IMR-90 (cell line): ENCODE data around the gene SPTB. TPM values are rescaled to one million over a fixed set of nuclear protein-coding genes. Genes with fewer than 3 reads are reported as not detected.

ENCODE experiments used
- ATAC-seq: fragments of 200-7000 bp; cut with Tn5 transposase; 2 replicates; pipeline ENCODE4 v1.9.1; 2020; ENCODE audit warnings: low read depth, mild to moderate bottlenecking, moderate library complexity
- BruUV-seq: library from RNA; stranded (reverse); fragments of 400-500 nt; replicated peaks from 2 replicates; lab custom pipeline; 2021; lab: Mats Ljungman, UMichigan
- CTCF ChIA-PET: fragments of 300-600 bp; formaldehyde crosslinking; extraction: SDS; loops from one replicate; lab custom pipeline; 2021; ENCODE audit warnings: antibody characterized with exemption; lab: Yijun Ruan, JAX
- POLR2A ChIA-PET: fragments of 300-600 bp; sonication (Branson Sonifier 250); formaldehyde crosslinking; loops from one replicate; lab custom pipeline; 2022; ENCODE audit warnings: antibody characterized with exemption; ENCODE audit not compliant: unreplicated experiment; lab: Charles Lee
- DNase-seq: peaks from one replicate; pipeline ENCODE4 v3.0.0; 2013
- H2AFZ ChIP-seq: replicated peaks from 2 replicates; pipeline ENCODE3; 2013; ENCODE audit warnings: low read length, mild to moderate bottlenecking; ENCODE audit not compliant: poor library complexity
- H2AK5ac ChIP-seq: 2 replicates; pipeline ENCODE4 v1.6.1; 2013; ENCODE audit warnings: low read depth, low read length, inconsistent platforms
- H2AK9ac ChIP-seq: replicated peaks from 2 replicates; pipeline ENCODE3; 2013; ENCODE audit warnings: mild to moderate bottlenecking, low read depth, low read length, moderate library complexity; ENCODE audit not compliant: poor library complexity
- H2BK120ac ChIP-seq: 2 replicates; pipeline ENCODE4 v1.6.1; 2013; ENCODE audit warnings: low read depth, low read length, inconsistent platforms
- H2BK15ac ChIP-seq: 3 replicates; pipeline ENCODE4 v1.6.1; 2013; ENCODE audit warnings: low read depth, low read length, inconsistent platforms
- H2BK20ac ChIP-seq: 2 replicates; pipeline ENCODE4 v1.6.1; 2013; ENCODE audit warnings: low read depth, mild to moderate bottlenecking, inconsistent platforms, low read length, moderate library complexity
- H2BK5ac ChIP-seq: 2 replicates; pipeline ENCODE4 v1.6.1; 2013; ENCODE audit warnings: mild to moderate bottlenecking, low read depth, low read length, inconsistent platforms; ENCODE audit not compliant: poor library complexity, severe bottlenecking
- H3K14ac ChIP-seq: replicated peaks from 2 replicates; pipeline ENCODE4 v1.6.1; 2013; ENCODE audit warnings: low read depth, low read length, inconsistent platforms
- H3K18ac ChIP-seq: 2 replicates; pipeline ENCODE4 v1.6.1; 2013; ENCODE audit warnings: low read depth, low read length, control low read depth
- H3K23ac ChIP-seq: 2 replicates; pipeline ENCODE4 v1.6.1; 2013; ENCODE audit warnings: low read depth, low read length, inconsistent platforms
- H3K27ac ChIP-seq: 2 replicates; pipeline ENCODE4 v1.5.1; 2013; ENCODE audit warnings: mild to moderate bottlenecking, control low read depth, low read length; ENCODE audit not compliant: insufficient read depth
- H3K27me3 ChIP-seq: 2 replicates; pipeline ENCODE4 v1.6.1; 2013; ENCODE audit warnings: low read length; ENCODE audit not compliant: control insufficient read depth, insufficient read depth
- H3K36me3 ChIP-seq: 2 replicates; pipeline ENCODE4 v1.6.1; 2013; ENCODE audit warnings: low read length, mixed read lengths; ENCODE audit not compliant: control insufficient read depth, insufficient read depth
- H3K4ac ChIP-seq: 2 replicates; pipeline ENCODE4 v1.6.1; 2013; ENCODE audit warnings: low read depth, low read length, inconsistent platforms
- H3K4me1 ChIP-seq: 2 replicates; pipeline ENCODE4 v1.6.1; 2013; ENCODE audit warnings: low read length, mixed read lengths; ENCODE audit not compliant: control insufficient read depth, insufficient read depth
- H3K4me2 ChIP-seq: 2 replicates; pipeline ENCODE4 v1.6.1; 2013; ENCODE audit warnings: low read depth, mild to moderate bottlenecking, control low read depth, low read length, moderate library complexity
- H3K4me3 ChIP-seq: 2 replicates; pipeline ENCODE4 v1.5.1; 2013; ENCODE audit warnings: low read depth, mild to moderate bottlenecking, control low read depth, low read length, moderate library complexity; ENCODE audit not compliant: insufficient read depth
- H3K56ac ChIP-seq: 2 replicates; pipeline ENCODE4 v1.6.1; 2013; ENCODE audit warnings: low read length, inconsistent platforms; ENCODE audit not compliant: insufficient read depth; ENCODE audit errors: extremely low read depth
- H3K79me1 ChIP-seq, 2 experiments: 2 replicates each; pipeline ENCODE4 v1.6.1; 2013; ENCODE audit warnings: low read length in 2 of 2, inconsistent platforms in 1 of 2, low read depth in 1 of 2
- H3K9ac ChIP-seq: 2 replicates; pipeline ENCODE4 v1.6.1; 2013; ENCODE audit warnings: low read depth, low read length, control low read depth
- H3K9me1 ChIP-seq: 2 replicates; pipeline ENCODE4 v1.6.1; 2013; ENCODE audit warnings: low read length, inconsistent platforms; ENCODE audit not compliant: insufficient read depth
- H3K9me3 ChIP-seq: 2 replicates; pipeline ENCODE4 v1.6.1; 2013; ENCODE audit warnings: low read length; ENCODE audit not compliant: control insufficient read depth, insufficient read depth
- H4K20me1 ChIP-seq: 2 replicates; pipeline ENCODE4 v1.6.1; 2013; ENCODE audit warnings: low read length, inconsistent platforms; ENCODE audit not compliant: insufficient read depth
- H4K5ac ChIP-seq: 2 replicates; pipeline ENCODE4 v1.6.1; 2013; ENCODE audit warnings: mild to moderate bottlenecking, low read depth, low read length, control low read depth
- H4K8ac ChIP-seq, 2 experiments: 2 replicates each; pipeline ENCODE4 v1.6.1; 2013; ENCODE audit warnings: low read depth in 2 of 2, low read length in 2 of 2, control low read depth in 1 of 2, inconsistent platforms in 1 of 2
- H4K91ac ChIP-seq: 2 replicates; pipeline ENCODE4 v1.6.1; 2013; ENCODE audit warnings: low read depth, low read length, inconsistent platforms; ENCODE audit not compliant: insufficient read depth
- FOS ChIP-seq: fragments of 150-350 bp; IDR thresholded peaks from 2 replicates; pipeline ENCODE4 v1.6.1; 2016; ENCODE audit warnings: low read depth, low read length
- MAFK ChIP-seq: IDR thresholded peaks from 2 replicates; pipeline ENCODE4 v1.6.1; 2012; ENCODE audit warnings: low read depth, low read length, improper control_type of control experiment
- MAZ ChIP-seq: IDR thresholded peaks from 2 replicates; pipeline ENCODE4 v1.6.1; 2012; ENCODE audit warnings: low read depth, mild to moderate bottlenecking, low read length, improper control_type of control experiment, moderate library complexity, borderline replicate concordance
- RAD21 ChIP-seq: IDR thresholded peaks from 2 replicates; pipeline ENCODE4 v1.6.1; 2012; ENCODE audit warnings: low read length, improper control_type of control experiment
- SMC3 ChIP-seq: fragments of 150-350 bp; IDR thresholded peaks from 2 replicates; pipeline ENCODE4 v1.6.1; 2016; ENCODE audit warnings: low read depth, mild to moderate bottlenecking, antibody characterized with exemption, low read length, moderate library complexity
- WGBS, 2 experiments: methylation state at CpG; one replicate each; pipeline versions ENCODE4 v1.1.5 to v1.1.7; 2013; ENCODE audit warnings: missing lambda C conversion rate in 2 of 2; ENCODE audit not compliant: insufficient read length in 1 of 2; ENCODE audit errors: extremely low coverage in 2 of 2; 5-methylcytosine and 5-hydroxymethylcytosine counted together
- dilution Hi-C: fragments of 300-500 bp; cut with HindIII; formaldehyde crosslinking; loops from one replicate; pipeline ENCODE4 v1.14.3; 2018; ENCODE audit warnings: low sequenced_read_pairs; ENCODE audit not compliant: unreplicated experiment
- in situ Hi-C: fragments of 300-500 bp; cut with MboI; formaldehyde crosslinking; loops from 3 replicates; pipeline ENCODE4 v1.14.3; 2019; ENCODE audit warnings: low sequenced_read_pairs, inconsistent platforms, mixed read lengths
- intact Hi-C: fragments of 100-400 bp; cut with micrococcal nuclease; formaldehyde crosslinking; loops from 2 replicates; pipeline ENCODE4 v1.10.0; 2022
- polyA plus RNA-seq, 3 experiments: library from polyadenylated mRNA; depleted of rRNA; stranded (reverse); fragments of >200 nt; gene quantifications; 2 replicates each; pipeline ENCODE4 v1.2.3, GENCODE V29; 2012; ENCODE audit warnings: low replicate concordance in 1 of 3
- total RNA-seq: library from RNA; depleted of rRNA; stranded (reverse); fragments of >200 nt; gene quantifications from 2 replicates; pipeline ENCODE4 v1.2.3, GENCODE V29; 2012
- TF ChIP-seq, protein P1 (sequence below): conservative IDR thresholded peaks from 2 replicates; pipeline ENCODE4 v1.5.1; 2012; ENCODE audit warnings: mild to moderate bottlenecking, low read depth, low read length, improper control_type of control experiment

Gene SPTB
- total and polyA plus RNA-seq, 2 of the 4 experiments (the other 2 are of a cell fraction): under 0.01 to 0.07 TPM

DNA sequence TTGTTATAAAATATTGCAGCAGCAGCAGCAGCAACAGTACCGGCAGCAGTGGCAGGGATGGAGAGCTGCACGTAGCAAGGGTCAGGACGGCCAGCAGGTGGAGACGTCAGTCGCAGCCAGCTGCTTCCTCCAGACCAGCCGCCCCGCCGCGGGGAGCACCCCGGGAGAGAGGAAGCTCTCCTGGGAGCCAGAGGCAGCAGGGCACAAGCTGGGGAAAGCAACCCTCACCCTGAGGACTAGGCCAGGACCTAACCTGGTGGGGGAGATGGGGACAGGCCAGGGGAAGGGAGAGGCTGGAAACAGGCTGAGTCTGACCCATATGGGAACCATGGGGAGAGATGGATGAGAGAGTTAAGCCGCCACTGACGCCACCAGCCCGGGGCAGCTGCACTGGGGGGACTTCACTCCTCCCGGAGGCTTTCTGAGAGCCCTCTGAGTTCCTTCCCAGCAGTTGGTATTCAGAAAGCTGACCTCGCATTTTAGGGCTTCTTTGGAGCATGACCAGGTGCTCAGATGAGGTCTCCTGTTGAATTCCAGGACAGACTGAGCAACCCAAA lies 56.3 kb downstream of the SPTB start:
- in situ Hi-C loops: no loop called here
- H3K14ac ChIP-seq: no peak overlapping the region
- H3K4ac ChIP-seq: no peak overlapping the region
- BruUV-seq: no TSS peak
- H3K79me1 ChIP-seq: no peaks in the 10 kb centered on the region
- no peak overlapping the region for H4K5ac ChIP-seq
- peak overlapping the region; percentile 43 for H2AK9ac ChIP-seq
- no peaks in the 10 kb centered on the region for H4K20me1 ChIP-seq
- intact Hi-C loops: loop anchor here (2.0 to 5.0 kb wide), 2 partner anchors 69 to 153 kb away; no protein-coding TSS in a partner anchor
- DNase-seq: peak; percentile 69
- CTCF ChIA-PET: interaction anchor here (0.6 to 2.7 kb wide), 11 partner anchors 9 to 205 kb away, joined by 3 to 31 read pairs (median 5); no protein-coding TSS in a partner anchor
- 0 out of 4 replicates have a peak overlapping the region, but pooled peaks of 1 of the 2 experiments have one; percentile 46 for H4K8ac ChIP-seq
- no peak overlapping the region for H3K23ac ChIP-seq
- WGBS, 2 experiments: 8% methylated on average over 8 of the region's 15 CpGs; no CpG with 5 or more reads in 1 of the 2 experiments
- no peaks in the 10 kb centered on the region for H3K9me3 ChIP-seq
- no peak overlapping the region for H3K27ac ChIP-seq
- H3K9me1 ChIP-seq: no peaks in the 10 kb centered on the region
- POLR2A ChIA-PET: interaction anchor here (0.6 kb wide), 1 partner anchor 68 kb away, joined by 6 read pairs; no protein-coding TSS in a partner anchor
- peaks cover 44% of the 10 kb centered on the region for H3K27me3 ChIP-seq
- no peaks in the 10 kb centered on the region; the same call in 1 of the 2 replicates for H3K4me1 ChIP-seq
- TF ChIP-seq FOS: no peak
- TF ChIP-seq MAZ: peak; percentile 62; the same call in 1 of the 2 replicates
- TF ChIP-seq MAFK: no peak
- peak; percentile 72 for TF ChIP-seq SMC3
- TF ChIP-seq, protein P1, sequence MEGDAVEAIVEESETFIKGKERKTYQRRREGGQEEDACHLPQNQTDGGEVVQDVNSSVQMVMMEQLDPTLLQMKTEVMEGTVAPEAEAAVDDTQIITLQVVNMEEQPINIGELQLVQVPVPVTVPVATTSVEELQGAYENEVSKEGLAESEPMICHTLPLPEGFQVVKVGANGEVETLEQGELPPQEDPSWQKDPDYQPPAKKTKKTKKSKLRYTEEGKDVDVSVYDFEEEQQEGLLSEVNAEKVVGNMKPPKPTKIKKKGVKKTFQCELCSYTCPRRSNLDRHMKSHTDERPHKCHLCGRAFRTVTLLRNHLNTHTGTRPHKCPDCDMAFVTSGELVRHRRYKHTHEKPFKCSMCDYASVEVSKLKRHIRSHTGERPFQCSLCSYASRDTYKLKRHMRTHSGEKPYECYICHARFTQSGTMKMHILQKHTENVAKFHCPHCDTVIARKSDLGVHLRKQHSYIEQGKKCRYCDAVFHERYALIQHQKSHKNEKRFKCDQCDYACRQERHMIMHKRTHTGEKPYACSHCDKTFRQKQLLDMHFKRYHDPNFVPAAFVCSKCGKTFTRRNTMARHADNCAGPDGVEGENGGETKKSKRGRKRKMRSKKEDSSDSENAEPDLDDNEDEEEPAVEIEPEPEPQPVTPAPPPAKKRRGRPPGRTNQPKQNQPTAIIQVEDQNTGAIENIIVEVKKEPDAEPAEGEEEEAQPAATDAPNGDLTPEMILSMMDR: peak; percentile 77
- TF ChIP-seq RAD21: peak; percentile 73
- no peak overlapping the region for H4K91ac ChIP-seq
- H3K9ac ChIP-seq: no peak overlapping the region
- H2AK5ac ChIP-seq: no peak overlapping the region
- dilution Hi-C loops: no loop called here
- H2BK20ac ChIP-seq: no peak overlapping the region
- H3K56ac ChIP-seq: no peak overlapping the region
- no peak overlapping the region for H2BK5ac ChIP-seq
- no peak overlapping the region for H2BK120ac ChIP-seq
- peak overlapping the region; percentile 30; the same call in 1 of the 2 replicates for H3K4me2 ChIP-seq
- H3K18ac ChIP-seq: no peak overlapping the region
- peak overlapping the region; percentile 89 for H2AFZ ChIP-seq
- ATAC-seq: peak; percentile 100
- H3K4me3 ChIP-seq: no peak overlapping the region
- no peaks in the 10 kb centered on the region for H3K36me3 ChIP-seq
- no peak overlapping the region for H2BK15ac ChIP-seq
